Renal cortical epithelial cell (primary cell): ENCODE results near the gene ACBD6. TPM values are rescaled to one million over a fixed set of nuclear protein-coding genes. Genes with fewer than 3 reads are reported as not detected.
"Not testable (repeated sequence)": the region's sequence is repeated elsewhere in the genome, so short reads cannot be mapped to it uniquely, and the experiment has no call there.

Experiments
- DNase-seq: peaks from one replicate; pipeline ENCODE4 v3.0.0-alpha.2; 2011; ENCODE audit warnings: low read depth
- total RNA-seq: library from RNA; depleted of rRNA; stranded (reverse); fragments of >200 nt; gene quantifications from 2 replicates; pipeline ENCODE4 v1.2.3, GENCODE V29; 2014

The ACBD6 gene
- total RNA-seq, 1 donor from 2014 or later = 41.0 TPM

- DNase-seq = peak; percentile 54
Observed at GRCh38 chr1:180415985-180416633, 86.3 kb downstream of the ACBD6 start.

GRCh38 chr1:180415236-180415848 is 87.0 kb downstream of the ACBD6 start:
- no peak for DNase-seq

- no peak for DNase-seq
Observed at GRCh38 chr1:180412583-180412982, 89.8 kb downstream of the ACBD6 start.

- not testable (repeated sequence) for DNase-seq
Observed at GRCh38 chr1:180408128-180408527, 94.2 kb downstream of the ACBD6 start.

- peak; percentile 29 for DNase-seq
Observed at GRCh38 chr1:180407051-180407450, 95.3 kb downstream of the ACBD6 start.

- DNase-seq = no peak
Observed at GRCh38 chr1:180402551-180402950, 99.8 kb downstream of the ACBD6 start.

- DNase-seq = no peak
Observed at GRCh38 chr1:180402001-180402400, 100.4 kb downstream of the ACBD6 start.

GRCh38 chr1:180397175-180397574 is 105.2 kb downstream of the ACBD6 start:
- no peak for DNase-seq

GRCh38 chr1:180392427-180393145 is 109.8 kb downstream of the ACBD6 start:
- no peak for DNase-seq

- no peak for DNase-seq
Observed at GRCh38 chr1:180392020-180392419, 110.4 kb downstream of the ACBD6 start.

- no peak for DNase-seq
Observed at GRCh38 chr1:180387413-180387812, 115.0 kb downstream of the ACBD6 start.

- no peak for DNase-seq
Observed at GRCh38 chr1:180386745-180387367, 115.5 kb downstream of the ACBD6 start.

GRCh38 chr1:180385144-180385543 is 117.2 kb downstream of the ACBD6 start:
- no peak for DNase-seq

- peak; percentile 57 for DNase-seq
Observed at GRCh38 chr1:180384286-180385005, 117.9 kb downstream of the ACBD6 start.

- peak; percentile 4 for DNase-seq
Observed at GRCh38 chr1:180382326-180383115, 119.9 kb downstream of the ACBD6 start.

GRCh38 chr1:180381184-180381580 is 121.2 kb downstream of the ACBD6 start:
- DNase-seq = no peak

- no peak for DNase-seq
Observed at GRCh38 chr1:180380259-180381183, 121.9 kb downstream of the ACBD6 start.

GRCh38 chr1:180376800-180377199 is 125.6 kb downstream of the ACBD6 start:
- no peak for DNase-seq

- no peak for DNase-seq
Observed at GRCh38 chr1:180376253-180376652, 126.1 kb downstream of the ACBD6 start.

- DNase-seq = no peak
Observed at GRCh38 chr1:180372728-180373127, 129.6 kb downstream of the ACBD6 start.
